Right lobe of liver (tissue), 4 donors: ENCODE results near the gene PHAF1.

Source experiments
- POLR2A ChIP-seq: fragments of 450-650 bp; IDR thresholded peaks from one replicate; pipeline ENCODE4 v1.6.1; 2017; ENCODE audit warnings: antibody characterized with exemption, mild to moderate bottlenecking
- TF ChIP-seq, protein P1 (sequence below), 4 donors: fragments of 200-600 bp in 3 of 4; fragments of 450-650 bp in 1 of 4; IDR thresholded peaks; one replicate each; pipeline versions ENCODE4 v1.5.1 to v1.8.0; 2016 to 2022; ENCODE audit warnings: antibody characterized with exemption in 4 of 4, mild to moderate bottlenecking in 2 of 4
- donor health status: DM: no; HTN: no; CAD: no.
- donor health status: DM: no; HTN: no; CAD: no.
- donor health status: DM: no; HTN: yes; CAD: no.

DNA sequence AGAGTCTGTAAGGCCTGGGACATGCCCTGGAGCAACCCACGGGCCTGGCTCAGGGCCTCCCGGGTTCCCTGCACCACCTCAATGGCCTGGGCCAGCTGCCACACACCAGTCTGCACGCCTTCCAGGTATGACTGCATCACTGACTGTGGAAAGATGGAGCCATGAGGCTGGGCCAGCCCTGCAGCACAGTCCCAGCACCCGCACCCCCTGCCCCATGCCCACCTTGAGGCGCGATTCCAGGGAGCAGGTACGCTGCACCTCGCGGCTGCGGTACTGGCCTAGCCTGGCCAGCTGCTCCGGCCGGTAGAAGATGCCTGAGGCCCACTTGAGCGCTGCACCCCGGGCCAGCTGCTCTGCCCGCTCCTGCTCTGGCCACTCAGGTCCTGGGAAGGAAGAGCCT, 79.1 kb downstream of the PHAF1 start:
- TF ChIP-seq, protein P1, sequence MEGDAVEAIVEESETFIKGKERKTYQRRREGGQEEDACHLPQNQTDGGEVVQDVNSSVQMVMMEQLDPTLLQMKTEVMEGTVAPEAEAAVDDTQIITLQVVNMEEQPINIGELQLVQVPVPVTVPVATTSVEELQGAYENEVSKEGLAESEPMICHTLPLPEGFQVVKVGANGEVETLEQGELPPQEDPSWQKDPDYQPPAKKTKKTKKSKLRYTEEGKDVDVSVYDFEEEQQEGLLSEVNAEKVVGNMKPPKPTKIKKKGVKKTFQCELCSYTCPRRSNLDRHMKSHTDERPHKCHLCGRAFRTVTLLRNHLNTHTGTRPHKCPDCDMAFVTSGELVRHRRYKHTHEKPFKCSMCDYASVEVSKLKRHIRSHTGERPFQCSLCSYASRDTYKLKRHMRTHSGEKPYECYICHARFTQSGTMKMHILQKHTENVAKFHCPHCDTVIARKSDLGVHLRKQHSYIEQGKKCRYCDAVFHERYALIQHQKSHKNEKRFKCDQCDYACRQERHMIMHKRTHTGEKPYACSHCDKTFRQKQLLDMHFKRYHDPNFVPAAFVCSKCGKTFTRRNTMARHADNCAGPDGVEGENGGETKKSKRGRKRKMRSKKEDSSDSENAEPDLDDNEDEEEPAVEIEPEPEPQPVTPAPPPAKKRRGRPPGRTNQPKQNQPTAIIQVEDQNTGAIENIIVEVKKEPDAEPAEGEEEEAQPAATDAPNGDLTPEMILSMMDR (IDR thresholded peaks at IDR 0.05) = no peak
- TF ChIP-seq POLR2A = no peak
